Tibial nerve (tissue), 4 donors: Measurements from ENCODE around the gene BMERB1. TPM values are rescaled to one million over a fixed set of nuclear protein-coding genes. Genes with fewer than 3 reads are reported as not detected.
"Not testable (repeated sequence)": the region's sequence is repeated elsewhere in the genome, so short reads cannot be mapped to it uniquely, and the experiment has no call there.

ENCODE experiments used
- DNase-seq, 2 donors: peaks; one replicate each; pipeline ENCODE4 v3.0.0-alpha.2; 2019; ENCODE audit warnings: low spot score in 2 of 2
- H3K27ac ChIP-seq, 4 donors: fragments of 200-600 bp; sonication (generic) in 3 of 4; one replicate each; pipeline ENCODE4 v1.5.1; 2017 to 2019; ENCODE audit warnings: mild to moderate bottlenecking in 1 of 4
- H3K27me3 ChIP-seq, 2 donors: fragments of 200-600 bp; sonication (generic) in 1 of 2; one replicate each; pipeline versions ENCODE4 v1.5.1 to v1.6.0; 2017 to 2019
- H3K36me3 ChIP-seq, 3 donors: fragments of 200-600 bp; sonication (generic); one replicate each; pipeline ENCODE4 v1.5.1; 2018 to 2019
- H3K4me1 ChIP-seq, 4 donors: fragments of 200-600 bp; sonication (generic) in 3 of 4; one replicate each; pipeline ENCODE4 v1.5.1; 2017 to 2019
- H3K4me3 ChIP-seq, 4 donors: fragments of 200-600 bp; sonication (generic) in 3 of 4; one replicate each; pipeline ENCODE4 v1.5.1; 2017 to 2019; ENCODE audit warnings: mild to moderate bottlenecking in 1 of 4, moderate library complexity in 1 of 4
- H3K9me3 ChIP-seq, 4 donors: fragments of 200-600 bp; sonication (generic) in 3 of 4; one replicate each; pipeline ENCODE4 v1.5.1; 2017 to 2019
- EP300 ChIP-seq, 2 donors: sonication (generic); formaldehyde crosslinking; IDR thresholded peaks; one replicate each; pipeline ENCODE4 v1.6.1; 2017; ENCODE audit warnings: antibody characterized with exemption in 2 of 2, mild to moderate bottlenecking in 1 of 2
- POLR2A ChIP-seq, 2 donors: fragments of 450-650 bp; IDR thresholded peaks; one replicate each; pipeline ENCODE4 v1.6.1; 2017; ENCODE audit warnings: antibody characterized with exemption in 2 of 2, mild to moderate bottlenecking in 2 of 2, moderate library complexity in 2 of 2
- WGBS, 2 donors: methylation state at CpG; one replicate each; pipeline ENCODE4 v1.1.5; 2018; 5-methylcytosine and 5-hydroxymethylcytosine counted together
- total RNA-seq, 4 donors: library from RNA; depleted of rRNA; stranded (reverse); fragments of >200 nt; gene quantifications; one replicate each; pipeline ENCODE4 v1.1.0, GENCODE V29; 2016
- TF ChIP-seq, protein P1 (sequence below), 5 experiments: fragments of 200-600 bp in 3 of 5; fragments of 450-650 bp in 2 of 5; sonication (generic) in 3 of 5; IDR thresholded peaks; one replicate each; pipeline ENCODE4 v1.5.1; 2016 to 2019; ENCODE audit warnings: antibody characterized with exemption in 5 of 5, mild to moderate bottlenecking in 3 of 5, moderate library complexity in 2 of 5

BMERB1 gene
- total RNA-seq, 4 donors from 2014 or later, result 42.9 to 85.9 (median 54.8) TPM

DNA sequence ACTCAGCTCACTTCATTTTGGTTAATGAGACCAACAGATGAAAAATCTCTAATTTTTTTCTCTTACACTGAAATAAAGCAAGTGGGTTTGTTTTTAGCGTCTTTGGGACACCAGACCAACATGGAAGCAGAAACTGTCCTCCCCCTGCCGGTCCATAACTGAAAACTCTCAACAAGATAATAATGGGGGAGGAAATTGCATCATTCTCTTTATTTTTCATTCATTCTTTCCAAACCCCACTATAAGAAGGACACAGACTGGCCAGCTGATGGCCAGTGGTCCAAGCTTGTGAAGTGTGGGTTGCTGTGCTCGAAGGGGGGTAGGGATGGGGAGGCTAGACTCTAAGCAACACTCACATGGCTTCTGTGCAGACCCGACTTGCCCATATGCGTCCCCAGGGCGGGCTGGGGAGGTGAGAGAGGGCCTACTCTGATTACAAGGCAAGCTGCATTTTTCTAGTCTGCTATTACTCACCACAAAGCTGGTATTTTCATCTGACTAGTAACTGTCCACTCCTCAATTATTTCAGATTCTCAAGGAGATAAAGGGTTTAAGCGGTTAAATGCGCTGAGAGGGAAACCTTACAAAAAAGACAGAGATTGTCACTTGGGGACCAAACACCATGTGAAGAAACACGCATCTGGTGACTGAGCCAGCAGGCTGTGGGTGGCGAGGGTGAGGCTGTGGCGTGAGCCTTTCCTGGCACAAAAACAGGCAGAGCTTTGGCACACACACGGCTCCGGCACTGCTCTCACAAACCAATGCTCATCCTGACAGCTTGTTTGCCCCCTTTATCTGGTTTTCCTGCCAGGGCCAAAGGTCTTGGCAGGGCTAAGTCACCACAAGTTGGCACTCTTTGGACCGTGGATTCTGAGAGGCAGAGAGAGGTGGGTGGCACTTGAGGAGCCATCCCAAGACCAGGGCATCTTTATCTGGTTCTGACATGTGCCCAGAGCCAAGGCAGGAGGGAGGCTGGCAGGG lies 170.4 kb downstream of the BMERB1 start:
- no peak overlapping the region for H3K4me3 ChIP-seq
- peaks cover 0 to 12% (median 3%) of the 10 kb centered on the region in 4 donors for H3K4me1 ChIP-seq
- no peak for DNase-seq
- peak overlapping the region in 3 of 4 donors; percentile 59 to 84 (median 80) for H3K27ac ChIP-seq
- TF ChIP-seq EP300 (IDR thresholded peaks at IDR 0.05), result peak in 1 of 2 donors; percentile 69
- TF ChIP-seq POLR2A (IDR thresholded peaks at IDR 0.05), result no peak
- no peaks in the 10 kb centered on the region for H3K27me3 ChIP-seq
- 68 to 69% methylated on average over 14 of the region's 14 CpGs for WGBS, 2 donors
- no peaks in the 10 kb centered on the region for H3K9me3 ChIP-seq
- peaks cover 4 to 97% (median 43%) of the 10 kb centered on the region in 3 donors for H3K36me3 ChIP-seq

- Histone ChIP-seq H3K36me3 (peaks cover 4 to 97% (median 39%) of the 10 kb centered on the region in 3 donors), H3K4me1 (peaks cover 0 to 12% (median 3%) of the 10 kb centered on the region in 4 donors), H3K27ac (peak overlapping the region in 3 of 4 donors; percentile 59 to 84 (median 80)), H3K27me3 (no peaks in the 10 kb centered on the region), H3K4me3 (no peak overlapping the region), H3K9me3 (no peaks in the 10 kb centered on the region)
- TF ChIP-seq, protein P1, sequence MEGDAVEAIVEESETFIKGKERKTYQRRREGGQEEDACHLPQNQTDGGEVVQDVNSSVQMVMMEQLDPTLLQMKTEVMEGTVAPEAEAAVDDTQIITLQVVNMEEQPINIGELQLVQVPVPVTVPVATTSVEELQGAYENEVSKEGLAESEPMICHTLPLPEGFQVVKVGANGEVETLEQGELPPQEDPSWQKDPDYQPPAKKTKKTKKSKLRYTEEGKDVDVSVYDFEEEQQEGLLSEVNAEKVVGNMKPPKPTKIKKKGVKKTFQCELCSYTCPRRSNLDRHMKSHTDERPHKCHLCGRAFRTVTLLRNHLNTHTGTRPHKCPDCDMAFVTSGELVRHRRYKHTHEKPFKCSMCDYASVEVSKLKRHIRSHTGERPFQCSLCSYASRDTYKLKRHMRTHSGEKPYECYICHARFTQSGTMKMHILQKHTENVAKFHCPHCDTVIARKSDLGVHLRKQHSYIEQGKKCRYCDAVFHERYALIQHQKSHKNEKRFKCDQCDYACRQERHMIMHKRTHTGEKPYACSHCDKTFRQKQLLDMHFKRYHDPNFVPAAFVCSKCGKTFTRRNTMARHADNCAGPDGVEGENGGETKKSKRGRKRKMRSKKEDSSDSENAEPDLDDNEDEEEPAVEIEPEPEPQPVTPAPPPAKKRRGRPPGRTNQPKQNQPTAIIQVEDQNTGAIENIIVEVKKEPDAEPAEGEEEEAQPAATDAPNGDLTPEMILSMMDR (IDR thresholded peaks at IDR 0.05), result no peak
- TF ChIP-seq POLR2A (IDR thresholded peaks at IDR 0.05) (no peak), EP300 (IDR thresholded peaks at IDR 0.05) (no peak)
- WGBS, 2 donors, result 92 to 95% methylated on average over 13 of the region's 13 CpGs
- no peak for DNase-seq
Observed at GRCh38 chr16:15605839-15606517, 171.6 kb downstream of the BMERB1 start.

DNA sequence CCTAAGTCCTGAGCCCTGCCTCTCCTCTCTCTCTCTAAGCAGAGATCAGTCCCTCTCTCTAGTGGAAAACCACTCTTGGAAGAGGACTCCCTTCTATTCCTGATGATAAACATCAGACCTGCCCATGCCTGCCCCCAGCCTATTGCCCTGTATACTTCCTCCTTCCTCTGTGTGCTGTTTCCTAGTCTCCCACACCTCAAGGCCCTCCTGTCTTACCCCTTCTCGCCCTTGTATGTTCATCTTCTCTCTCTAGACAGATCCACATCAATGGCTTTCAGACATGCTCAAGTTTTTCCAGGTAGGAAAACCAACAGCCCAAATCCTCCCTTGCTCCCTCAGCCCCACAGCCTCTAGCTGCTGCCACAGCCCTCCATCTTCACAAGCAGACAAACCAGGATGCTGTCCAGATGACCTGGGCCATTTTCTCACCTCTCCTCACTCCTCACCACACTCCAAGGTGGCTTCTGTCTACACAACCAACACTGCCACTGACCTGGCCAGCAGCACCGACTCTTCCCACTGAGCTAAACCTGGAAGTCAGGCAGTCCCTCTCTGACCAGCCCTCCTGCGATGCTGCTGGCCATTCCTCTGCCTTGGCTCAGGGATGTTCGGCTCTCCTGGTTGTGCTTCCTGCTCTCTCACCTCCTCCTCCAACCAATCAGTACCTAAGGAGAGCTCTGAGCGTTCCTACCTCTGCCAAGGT lies 172.3 kb downstream of the BMERB1 start:
- Histone ChIP-seq H3K36me3 (peaks cover 4 to 97% (median 41%) of the 10 kb centered on the region in 3 donors), H3K27ac (peak overlapping the region; percentile 59 to 84 (median 74)), H3K27me3 (no peaks in the 10 kb centered on the region), H3K4me1 (peaks cover 0 to 12% (median 3%) of the 10 kb centered on the region in 4 donors), H3K9me3 (no peaks in the 10 kb centered on the region), H3K4me3 (no peak overlapping the region)
- no peak for DNase-seq
- WGBS, 2 donors, result 94 to 99% methylated on average over 5 of the region's 5 CpGs
- TF ChIP-seq EP300 (IDR thresholded peaks at IDR 0.05) (no peak), POLR2A (IDR thresholded peaks at IDR 0.05) (no peak)
- TF ChIP-seq, protein P1 (IDR thresholded peaks at IDR 0.05), result no peak

DNA sequence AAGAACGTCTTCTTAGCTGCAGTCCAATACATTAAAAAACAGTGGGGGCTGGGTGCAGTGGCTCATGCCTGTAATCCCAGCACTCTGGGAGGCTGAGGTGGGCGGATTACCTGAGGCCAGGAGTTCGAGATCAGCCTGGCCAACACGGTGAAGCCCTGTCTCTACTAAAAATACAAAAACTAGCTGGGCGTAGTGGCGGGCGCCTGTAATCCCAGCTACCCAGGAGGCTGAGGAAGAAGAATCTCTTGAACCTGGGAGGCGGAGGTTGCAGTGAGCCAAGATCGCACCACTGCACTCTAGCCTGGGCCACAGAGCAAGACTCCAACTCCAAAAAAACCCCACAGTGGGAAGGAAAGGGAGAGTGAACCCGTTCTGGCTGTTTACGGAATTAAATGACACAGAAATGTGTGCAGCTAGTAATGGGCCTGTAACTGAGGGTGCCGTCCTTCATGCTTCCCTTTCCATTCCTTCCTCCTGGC lies 172.9 kb downstream of the BMERB1 start:
- H3K4me3 ChIP-seq, H3K27me3 ChIP-seq, DNase-seq, H3K9me3 ChIP-seq: not testable (repeated sequence)
- peaks cover 4 to 97% (median 47%) of the 10 kb centered on the region in 3 donors for H3K36me3 ChIP-seq
- peak overlapping the region; percentile 59 to 84 (median 74) for H3K27ac ChIP-seq
- peaks cover 0 to 12% (median 3%) of the 10 kb centered on the region in 4 donors for H3K4me1 ChIP-seq
- 81 to 90% methylated on average over 12 of the region's 12 CpGs for WGBS, 2 donors

DNA sequence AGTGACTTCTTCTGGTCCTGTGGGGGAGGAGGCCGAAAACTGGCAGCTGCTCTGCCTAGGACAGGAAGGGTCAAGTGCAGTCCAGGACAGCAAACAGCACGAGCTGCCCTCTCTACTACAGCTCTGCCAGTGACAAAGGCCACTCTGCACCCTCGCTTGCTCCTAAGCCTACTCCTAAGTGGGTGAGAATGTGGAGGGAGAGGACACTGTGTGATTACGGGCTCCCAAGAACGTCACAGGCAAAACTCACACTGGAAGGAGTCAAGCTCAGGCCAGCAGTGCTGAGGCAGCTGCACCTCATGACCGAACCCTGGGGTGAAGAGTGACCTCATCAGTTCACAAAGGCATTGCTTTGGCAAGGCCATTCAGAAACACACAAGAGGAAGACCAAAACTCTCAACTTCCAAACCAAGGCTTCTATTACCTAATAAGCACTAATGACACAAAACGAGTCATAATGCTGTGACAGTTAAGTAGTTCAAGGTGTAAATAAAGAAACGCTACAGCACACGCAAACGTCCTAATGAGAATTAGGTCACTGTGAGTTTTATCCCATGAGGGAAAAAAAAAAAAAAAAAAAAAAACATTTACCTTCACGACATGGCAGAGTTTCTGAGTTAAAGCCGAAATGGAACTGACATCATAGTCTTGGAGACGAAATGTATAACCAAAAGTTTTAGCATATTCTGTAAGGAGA lies 173.5 kb downstream of the BMERB1 start:
- peak; percentile 74 to 95 for TF ChIP-seq EP300 (IDR thresholded peaks at IDR 0.05)
- TF ChIP-seq, protein P1 (IDR thresholded peaks at IDR 0.05), result no peak
- peaks cover 0 to 12% (median 3%) of the 10 kb centered on the region in 4 donors for H3K4me1 ChIP-seq
- DNase-seq, result peak; percentile 27 to 66
- no peaks in the 10 kb centered on the region for H3K9me3 ChIP-seq
- 59% methylated on average over 13 of the region's 13 CpGs for WGBS, 2 donors
- no peak overlapping the region for H3K4me3 ChIP-seq
- H3K36me3 ChIP-seq, result peaks cover 4 to 97% (median 43%) of the 10 kb centered on the region in 3 donors
- no peaks in the 10 kb centered on the region for H3K27me3 ChIP-seq
- peak overlapping the region; percentile 59 to 84 (median 74) for H3K27ac ChIP-seq
